Mesenteric fat pad (tissue), 1 donor: ENCODE data around the gene RUNX1. TPM values are rescaled to one million over a fixed set of nuclear protein-coding genes. Genes with fewer than 3 reads are reported as not detected.

Experiments
- DNase-seq: peaks from one replicate; pipeline ENCODE4 v3.0.0-alpha.2; 2020; ENCODE audit warnings: low spot score
- total RNA-seq: library from RNA; stranded (reverse); fragmentation: NEBNext Ultra II Directional; extraction: Animal tissue kit (Norgen Biotek cat#: 25700); gene quantifications from one replicate; pipeline ENCODE4 v1.2.1, GENCODE V29; 2021
- donor health status: DM: yes; HTN: yes; CAD: no.

The RUNX1 gene
- total RNA-seq, 1 donor from 2014 or later, result 129 TPM

DNA sequence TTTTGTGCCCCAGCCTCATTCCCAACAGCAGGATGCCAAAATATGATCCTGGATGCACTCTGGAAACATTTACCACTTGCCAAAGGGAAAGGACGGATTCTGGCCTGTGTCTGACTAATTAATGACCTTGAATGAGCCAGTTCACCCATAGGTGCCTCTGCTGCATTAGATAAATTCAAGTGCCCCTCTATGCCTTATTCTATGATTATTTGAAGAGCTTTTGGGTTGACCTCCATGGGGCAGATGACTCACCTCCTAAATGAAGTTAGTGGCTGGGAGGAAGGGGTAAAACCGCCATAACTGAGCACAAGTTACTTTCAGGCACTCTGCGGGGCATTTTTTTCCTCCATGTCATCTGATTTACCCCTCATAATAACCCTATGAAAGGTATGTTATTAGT, 282.2 kb downstream of the RUNX1 start:
- no peak for DNase-seq

DNA sequence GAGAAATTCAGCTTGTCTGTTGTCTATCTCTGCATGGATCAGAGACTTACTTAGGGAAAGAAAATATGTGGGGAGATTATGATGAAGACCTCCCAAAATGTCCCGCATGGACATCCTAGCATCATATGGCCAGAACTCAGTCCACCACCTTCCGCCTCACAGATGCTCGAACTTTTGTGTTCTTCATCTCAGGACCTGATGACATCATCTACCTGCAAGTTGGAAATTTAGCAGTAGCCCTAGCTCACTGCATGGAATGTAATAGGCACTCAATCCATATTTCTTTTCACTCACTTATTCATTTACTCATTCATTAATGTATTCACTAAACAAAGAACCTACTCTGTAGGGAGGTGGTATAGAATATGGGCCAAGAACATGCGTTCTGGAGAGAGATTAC, 283.5 kb downstream of the RUNX1 start:
- no peak for DNase-seq

DNA sequence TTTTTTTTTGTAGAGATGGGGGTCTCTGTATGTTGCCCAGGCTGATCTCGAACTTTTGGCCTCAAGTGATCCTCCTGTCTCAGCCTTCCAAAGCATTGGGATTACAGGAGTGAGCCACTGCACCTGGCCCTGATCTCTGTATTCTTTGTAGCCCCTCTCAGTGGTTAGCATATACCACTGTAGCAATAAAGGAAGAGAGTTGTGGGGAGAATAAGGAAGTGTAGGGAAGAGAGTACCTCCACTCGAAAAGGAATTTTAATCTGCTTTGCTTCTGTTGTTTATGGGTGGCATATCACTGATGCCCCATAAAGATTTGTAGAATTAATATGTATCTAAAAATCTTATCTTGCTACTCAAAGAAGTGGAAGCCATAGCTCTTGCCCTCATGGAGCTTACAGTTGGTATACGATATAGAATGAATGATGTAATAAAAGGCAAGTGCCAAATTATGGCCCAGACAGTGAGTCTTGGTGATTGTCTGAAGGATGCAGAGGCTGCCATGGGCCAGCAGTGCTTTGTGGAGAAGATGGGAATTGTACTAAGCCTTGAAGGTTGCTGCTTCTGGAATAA, 284.3 kb downstream of the RUNX1 start:
- no peak for DNase-seq

DNA sequence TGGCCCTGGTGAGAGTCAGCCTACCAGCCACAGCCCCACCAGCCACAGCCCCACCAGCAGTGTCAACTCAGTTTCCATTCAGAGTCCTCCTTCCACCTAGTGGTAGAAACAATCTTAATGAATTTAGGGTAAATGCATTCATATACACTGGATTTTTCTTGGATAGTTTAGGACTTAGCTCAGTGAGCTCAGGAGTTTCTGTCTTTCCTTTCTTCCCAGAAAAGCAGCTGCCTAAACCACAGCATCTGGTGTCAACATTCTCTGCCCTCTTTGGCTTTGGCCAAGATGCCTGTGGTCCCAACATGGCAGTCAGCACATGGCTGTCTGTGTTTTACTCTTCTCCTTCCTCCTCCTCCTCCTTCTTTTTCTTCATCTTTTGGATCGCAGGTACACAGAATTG, 286.3 kb downstream of the RUNX1 start:
- DNase-seq, result no peak

DNA sequence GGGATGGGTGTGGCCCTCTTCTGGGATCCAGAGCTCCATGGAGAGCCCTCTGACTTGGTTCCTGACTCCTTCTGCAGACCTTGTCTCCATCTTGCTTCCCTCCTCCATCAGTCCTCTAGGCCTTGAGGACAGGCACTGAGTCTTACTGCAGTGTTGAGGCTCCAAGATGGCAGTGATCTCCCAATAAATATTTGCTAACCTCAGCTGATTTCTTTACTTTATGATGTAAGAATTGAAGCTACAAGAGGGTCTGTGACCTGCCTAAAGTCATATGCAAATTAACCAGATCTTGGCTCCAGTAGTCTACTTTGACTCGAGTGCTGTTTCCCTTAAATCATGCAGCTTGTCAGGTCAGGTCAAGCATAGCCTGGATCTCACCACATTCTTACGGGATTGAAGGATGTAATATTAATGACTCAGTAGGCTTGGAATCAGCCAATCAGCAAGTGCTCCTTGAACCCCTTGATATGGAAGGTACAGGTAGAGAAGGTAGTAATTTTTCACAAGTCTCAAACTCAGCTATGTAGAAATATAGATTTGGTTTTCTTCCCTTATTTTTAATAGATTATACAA, 287.3 kb downstream of the RUNX1 start:
- no peak for DNase-seq

DNA sequence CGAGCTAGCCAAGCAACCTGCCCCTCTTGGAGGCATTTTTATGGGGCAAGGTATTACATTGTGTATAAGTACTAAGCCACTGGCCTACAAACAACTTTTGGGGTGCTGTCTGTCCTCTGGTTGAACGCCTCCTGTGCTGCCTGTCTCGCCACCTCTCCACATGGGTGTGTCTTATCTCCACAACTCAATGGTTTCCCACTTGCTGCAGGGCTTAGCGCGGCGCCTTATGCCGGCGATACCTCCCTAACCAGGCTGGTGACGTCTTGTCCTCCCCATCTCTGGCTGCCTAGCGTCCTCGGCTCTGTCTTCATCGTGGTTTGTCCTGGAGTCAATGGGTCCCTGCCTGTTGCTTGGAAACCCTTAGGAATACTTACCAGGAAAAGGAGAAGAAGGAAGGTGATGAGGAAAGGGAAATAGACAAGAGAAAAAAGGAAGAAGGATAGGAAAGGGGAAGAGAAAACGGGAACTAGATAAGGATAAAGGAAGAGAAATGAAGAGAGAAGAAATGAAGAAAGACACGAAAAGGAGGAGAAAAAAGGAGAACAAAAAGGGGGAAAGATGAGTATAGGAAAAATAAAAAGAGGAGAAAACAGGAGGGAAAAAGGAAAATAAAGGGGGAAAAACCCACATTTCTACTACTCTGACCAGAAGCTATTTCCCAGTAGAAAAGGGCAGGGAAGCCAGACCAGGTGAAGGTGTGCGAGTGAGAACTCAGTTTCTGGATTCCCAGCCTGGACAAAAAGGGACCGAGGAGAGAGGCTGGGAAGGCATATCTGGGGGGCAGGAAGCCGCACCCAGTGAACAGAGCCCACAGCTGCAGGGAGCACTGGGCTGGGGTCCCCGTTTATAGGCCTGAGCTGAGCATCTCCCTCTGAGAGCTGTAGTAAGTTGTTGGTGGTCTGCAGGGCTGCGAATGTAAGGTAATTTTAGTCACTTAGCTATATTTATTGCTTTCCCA, 294.1 kb downstream of the RUNX1 start:
- DNase-seq, result no peak

DNA sequence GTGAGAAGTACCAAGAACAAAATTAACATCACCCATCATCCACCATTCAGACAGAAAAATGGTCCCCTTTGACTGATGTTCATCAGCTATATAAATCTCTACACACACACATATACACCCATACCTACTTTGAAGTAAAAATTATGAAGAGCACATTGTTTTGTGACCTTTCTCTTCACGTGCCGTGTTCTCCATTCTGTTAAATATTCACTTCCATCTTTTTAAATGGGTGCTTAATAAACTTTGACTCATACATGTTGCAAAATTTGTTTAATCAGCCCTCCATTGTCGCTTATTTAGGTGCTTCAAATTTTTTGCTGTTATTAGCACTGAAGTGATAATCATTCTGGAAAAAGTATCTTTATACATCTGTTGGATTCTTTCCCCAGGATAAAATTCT, 300.2 kb downstream of the RUNX1 start:
- DNase-seq, result no peak

DNA sequence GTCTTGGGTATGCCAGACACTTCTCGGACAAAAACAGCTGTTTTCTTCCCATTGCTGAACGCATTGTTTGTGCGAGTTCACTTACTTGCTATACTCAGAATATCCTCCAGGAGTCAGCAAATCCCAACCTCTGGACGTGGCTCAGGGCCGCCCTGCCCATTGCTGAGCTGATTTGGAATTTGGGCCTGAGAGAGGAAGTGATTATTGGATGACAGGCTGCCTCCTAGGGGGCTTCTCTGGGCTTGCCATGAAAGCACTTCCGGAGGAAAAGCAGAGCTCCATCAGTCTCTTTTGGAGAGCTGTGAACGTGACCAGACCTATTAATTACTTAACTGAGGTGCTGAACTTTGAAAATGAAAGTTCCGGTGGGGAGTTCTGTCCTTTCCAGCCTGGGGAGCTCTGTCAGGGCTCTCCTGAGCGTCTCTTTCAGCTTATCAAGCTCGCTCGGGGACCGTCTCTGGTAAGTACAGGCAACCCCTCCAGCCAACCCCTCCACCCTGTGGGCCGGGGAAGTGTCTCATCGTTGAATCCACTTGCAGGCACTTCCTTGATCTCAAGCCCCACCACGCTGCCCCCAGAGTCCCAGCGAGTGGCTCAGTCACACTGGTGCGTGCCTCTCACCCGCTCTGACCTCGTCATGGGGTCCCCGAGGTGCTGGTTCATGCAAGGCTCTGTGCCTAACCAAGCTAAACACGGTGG, 303.4 kb downstream of the RUNX1 start:
- DNase-seq, result no peak

DNA sequence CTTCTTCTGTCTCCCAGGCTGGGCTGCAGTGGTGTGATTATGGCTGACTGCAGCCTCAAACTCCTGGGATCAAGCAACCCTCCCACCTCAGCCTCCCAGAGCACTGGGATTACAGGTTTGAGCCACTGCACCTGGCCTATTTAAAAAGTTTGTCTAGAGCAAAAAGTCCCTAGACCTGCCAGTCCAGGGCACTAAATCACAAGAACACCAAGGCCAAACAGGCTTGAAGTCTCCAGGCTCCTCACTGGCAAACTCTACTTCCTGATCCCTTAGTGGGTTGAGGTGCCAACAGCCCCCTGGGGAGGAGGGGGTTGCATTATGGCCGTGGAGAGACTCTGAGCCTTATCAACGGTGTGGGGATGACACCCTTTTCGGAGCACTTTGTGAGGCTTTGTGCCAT, 304.3 kb downstream of the RUNX1 start:
- DNase-seq, result no peak

DNA sequence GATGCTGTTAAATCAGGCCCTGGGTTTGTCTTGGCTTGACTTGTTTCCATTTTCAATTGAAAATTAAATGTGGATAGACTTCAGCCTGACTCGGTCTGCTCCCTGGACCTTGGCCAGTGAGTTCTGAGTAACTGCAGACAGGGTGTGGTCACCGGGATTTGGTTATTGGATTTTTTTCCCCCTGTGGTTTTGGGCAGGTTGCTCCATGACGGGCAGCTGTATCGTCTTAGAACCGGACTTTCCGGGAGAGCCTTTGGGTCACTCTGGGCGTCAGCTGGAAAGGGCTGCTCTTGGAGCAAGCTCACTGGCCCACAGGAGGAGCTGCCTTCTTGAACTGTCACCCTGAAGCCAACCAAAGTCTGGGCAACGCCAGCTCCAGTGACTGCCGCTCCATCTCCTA, 305.3 kb downstream of the RUNX1 start:
- DNase-seq, result no peak

DNA sequence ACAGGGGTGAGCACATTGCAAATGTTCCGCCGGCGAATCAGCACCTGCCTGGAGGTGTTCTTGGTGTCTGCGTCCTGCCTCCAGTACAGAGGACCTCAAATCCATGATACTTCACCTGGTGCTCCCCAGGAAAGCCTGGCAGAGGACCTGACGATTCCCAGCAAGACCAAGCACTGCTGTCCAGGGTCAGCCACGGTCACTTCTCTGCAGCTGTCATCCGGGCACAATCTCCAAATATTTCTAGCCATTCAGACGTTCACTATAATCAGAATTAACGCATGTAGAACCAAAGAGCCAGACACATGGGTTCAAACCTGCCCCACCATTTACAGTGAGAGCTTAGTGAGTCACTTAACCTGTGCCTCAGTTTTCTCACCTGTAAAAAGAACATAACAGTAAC, 305.8 kb downstream of the RUNX1 start:
- DNase-seq, result no peak

DNA sequence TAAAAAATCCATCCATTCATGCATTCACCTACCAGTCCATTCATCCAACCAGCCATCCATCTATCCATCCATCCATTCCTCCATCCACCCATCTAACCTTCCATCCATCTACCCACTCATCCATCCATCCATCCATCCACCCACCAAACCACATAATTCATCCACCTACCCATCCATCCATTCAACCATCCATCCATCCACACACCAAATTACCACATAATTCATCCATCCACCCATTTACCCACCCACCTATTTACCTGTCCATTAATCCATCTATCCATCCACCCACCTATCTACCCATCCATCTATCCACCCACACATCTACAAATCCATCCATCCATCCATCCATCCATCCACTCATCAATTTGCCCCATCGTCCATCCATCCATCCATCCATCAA, 308.9 kb downstream of the RUNX1 start:
- DNase-seq, result no peak
